ENCODE results near the gene PEF1. TPM values are rescaled to one million over a fixed set of nuclear protein-coding genes. Genes with fewer than 3 reads are reported as not detected.

PEF1 gene
- total RNA-seq, 2 donors from 2014 or later, result 57.5 to 67.8 TPM

DNA sequence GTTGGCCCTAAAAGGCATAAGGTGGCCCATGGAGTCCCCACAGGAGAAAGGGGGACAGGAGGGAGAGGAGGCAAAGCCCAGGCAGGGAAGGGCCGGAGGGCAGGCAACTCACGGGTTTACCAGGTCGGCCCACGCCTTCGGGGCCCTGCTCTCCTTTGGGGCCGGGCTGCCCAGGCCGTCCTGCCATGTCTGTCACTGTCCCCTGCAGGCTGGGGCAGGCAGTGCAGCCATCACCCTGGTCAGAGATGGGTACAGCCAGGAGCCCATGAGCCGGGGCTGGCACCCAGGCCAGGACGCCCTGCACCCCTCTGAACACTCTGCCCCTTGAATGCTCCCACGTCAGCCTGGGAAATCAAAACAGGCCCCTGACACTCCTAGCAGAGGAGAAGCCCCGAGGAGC lies 39.3 kb upstream of the PEF1 start:
- no peaks in the 10 kb centered on the region for H3K27me3 ChIP-seq
- H3K9ac ChIP-seq (ENCODE audit: low read depth in 2 of 2, low read length in 2 of 2), result no peak overlapping the region
- no peaks in the 10 kb centered on the region for H3K36me3 ChIP-seq

DNA sequence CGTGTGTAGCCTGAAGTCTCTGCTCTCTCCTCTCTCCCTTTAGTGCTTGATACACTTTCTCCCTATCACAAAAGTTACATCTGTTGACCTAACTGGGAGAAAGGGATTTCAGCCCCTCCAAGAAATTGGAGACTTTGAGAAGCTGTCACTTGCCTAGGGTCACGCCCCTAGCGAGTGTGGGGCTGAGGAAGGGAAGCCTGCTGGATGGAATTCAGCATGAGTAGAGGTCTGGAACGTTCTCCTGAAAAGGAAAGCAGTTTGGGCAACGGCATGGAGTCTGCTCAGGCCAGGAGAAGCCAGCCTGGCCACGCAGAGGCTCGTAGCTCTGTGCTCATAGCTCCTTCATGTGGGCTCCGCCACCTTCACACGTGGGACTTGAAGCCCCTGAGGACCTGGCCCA lies 36.7 kb upstream of the PEF1 start:
- Histone ChIP-seq H3K27me3 (no peaks in the 10 kb centered on the region), H3K4me3 (no peak overlapping the region), H3K36me3 (no peaks in the 10 kb centered on the region), H3K27ac (no peak overlapping the region), H3K9ac (ENCODE audit: low read depth in 2 of 2, low read length in 2 of 2) (no peak overlapping the region), H3K9me3 (no peaks in the 10 kb centered on the region), H3K4me1 (no peaks in the 10 kb centered on the region)
- intact Hi-C loops (cut with DNase I), result no loop called here
- no peak for DNase-seq
- TF ChIP-seq, protein P1, sequence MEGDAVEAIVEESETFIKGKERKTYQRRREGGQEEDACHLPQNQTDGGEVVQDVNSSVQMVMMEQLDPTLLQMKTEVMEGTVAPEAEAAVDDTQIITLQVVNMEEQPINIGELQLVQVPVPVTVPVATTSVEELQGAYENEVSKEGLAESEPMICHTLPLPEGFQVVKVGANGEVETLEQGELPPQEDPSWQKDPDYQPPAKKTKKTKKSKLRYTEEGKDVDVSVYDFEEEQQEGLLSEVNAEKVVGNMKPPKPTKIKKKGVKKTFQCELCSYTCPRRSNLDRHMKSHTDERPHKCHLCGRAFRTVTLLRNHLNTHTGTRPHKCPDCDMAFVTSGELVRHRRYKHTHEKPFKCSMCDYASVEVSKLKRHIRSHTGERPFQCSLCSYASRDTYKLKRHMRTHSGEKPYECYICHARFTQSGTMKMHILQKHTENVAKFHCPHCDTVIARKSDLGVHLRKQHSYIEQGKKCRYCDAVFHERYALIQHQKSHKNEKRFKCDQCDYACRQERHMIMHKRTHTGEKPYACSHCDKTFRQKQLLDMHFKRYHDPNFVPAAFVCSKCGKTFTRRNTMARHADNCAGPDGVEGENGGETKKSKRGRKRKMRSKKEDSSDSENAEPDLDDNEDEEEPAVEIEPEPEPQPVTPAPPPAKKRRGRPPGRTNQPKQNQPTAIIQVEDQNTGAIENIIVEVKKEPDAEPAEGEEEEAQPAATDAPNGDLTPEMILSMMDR (IDR thresholded peaks at IDR 0.05), result no peak

More for the DNA sequence above, 39.3 kb upstream of the PEF1 start:
- TF ChIP-seq, protein P1 (IDR thresholded peaks at IDR 0.05), result peak; percentile 54
- DNase-seq, result peak; percentile 49
- Histone ChIP-seq H3K9me3 (no peaks in the 10 kb centered on the region), H3K27ac (no peak overlapping the region), H3K4me1 (no peaks in the 10 kb centered on the region), H3K4me3 (no peak overlapping the region)
- intact Hi-C loops (cut with DNase I), result no loop called here

DNA sequence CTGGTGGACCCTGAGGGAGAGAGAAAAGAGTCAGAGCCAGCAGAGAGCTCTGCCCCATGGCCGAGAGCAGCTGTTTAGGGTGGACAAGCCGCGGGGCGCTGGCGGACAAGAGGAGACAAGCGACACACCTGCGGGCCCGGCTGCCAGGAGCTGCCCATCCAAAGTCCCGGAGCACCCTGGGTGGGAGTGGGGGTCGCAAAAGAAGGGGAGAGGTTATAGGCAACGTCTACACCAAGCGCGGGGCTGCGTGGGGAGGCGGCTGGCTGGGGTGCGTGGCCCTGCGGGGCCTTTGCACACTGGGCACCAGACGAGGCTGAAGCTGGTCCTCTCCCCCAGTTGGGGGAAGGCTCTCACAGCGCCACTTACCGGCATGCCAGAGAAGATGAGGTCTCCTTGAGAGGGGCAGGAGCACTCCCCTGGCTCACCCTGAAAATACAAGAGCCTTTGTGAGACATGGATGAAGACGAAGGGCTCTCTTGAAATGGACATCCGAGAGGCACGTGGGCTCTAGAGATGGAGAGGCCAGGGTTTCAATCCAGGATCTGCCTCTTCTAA lies 35.1 kb upstream of the PEF1 start:
- H3K9ac ChIP-seq (ENCODE audit: low read depth in 2 of 2, low read length in 2 of 2), result no peak overlapping the region
- H3K9me3 ChIP-seq, result no peaks in the 10 kb centered on the region
- H3K4me3 ChIP-seq, result no peak overlapping the region
- no peaks in the 10 kb centered on the region for H3K36me3 ChIP-seq
- H3K4me1 ChIP-seq, result no peaks in the 10 kb centered on the region
- TF ChIP-seq, protein P1 (IDR thresholded peaks at IDR 0.05), result no peak
- no peaks in the 10 kb centered on the region for H3K27me3 ChIP-seq
- DNase-seq, result no peak
- intact Hi-C loops (cut with DNase I), result no loop called here
- H3K27ac ChIP-seq, result no peak overlapping the region

DNA sequence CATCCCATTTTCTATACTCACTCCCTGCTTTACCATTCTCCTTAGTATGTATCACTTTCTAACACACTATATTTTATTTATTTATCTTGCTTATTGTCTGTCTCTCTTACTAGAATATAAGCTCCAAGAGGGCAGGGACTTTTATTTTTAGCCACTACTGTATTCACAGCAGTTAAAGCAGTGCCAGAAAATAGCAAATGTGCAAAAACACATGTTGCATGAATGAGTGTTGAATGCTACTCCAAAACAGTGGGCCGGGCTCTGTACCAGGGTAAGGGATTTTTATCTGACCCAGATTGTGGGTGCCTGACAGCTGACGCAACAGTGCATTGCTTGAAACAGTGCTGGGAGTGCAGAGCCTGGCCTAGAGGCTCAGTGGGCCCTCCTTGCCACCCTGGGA lies 34.4 kb upstream of the PEF1 start:
- Histone ChIP-seq H3K27me3 (no peaks in the 10 kb centered on the region), H3K4me1 (no peaks in the 10 kb centered on the region), H3K27ac (no peak overlapping the region), H3K9me3 (no peaks in the 10 kb centered on the region), H3K4me3 (no peak overlapping the region), H3K9ac (ENCODE audit: low read depth in 2 of 2, low read length in 2 of 2) (no peak overlapping the region), H3K36me3 (no peaks in the 10 kb centered on the region)
- intact Hi-C loops (cut with DNase I), result no loop called here
- TF ChIP-seq, protein P1 (IDR thresholded peaks at IDR 0.05), result no peak
- no peak for DNase-seq

DNA sequence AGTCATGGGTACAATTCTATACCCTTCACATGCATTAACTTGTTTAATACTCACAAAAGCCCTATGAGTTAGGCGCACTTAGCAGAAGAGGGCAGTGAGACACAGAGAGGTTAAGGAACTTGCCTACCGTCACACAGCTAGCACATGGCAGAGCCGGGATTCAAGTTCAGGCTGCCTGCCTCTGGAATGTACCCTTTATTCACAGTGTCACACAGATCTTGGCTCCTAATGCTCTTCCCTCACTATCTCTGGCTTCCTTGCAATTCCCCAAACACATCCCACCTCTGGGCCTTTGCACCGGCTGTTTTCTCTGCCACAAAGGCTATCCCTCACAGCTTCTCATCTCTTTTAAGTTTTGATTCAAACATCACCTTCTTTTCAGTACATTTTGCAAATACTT lies 34.0 kb upstream of the PEF1 start:
- Histone ChIP-seq H3K4me1 (no peaks in the 10 kb centered on the region), H3K9me3 (no peaks in the 10 kb centered on the region), H3K4me3 (no peak overlapping the region), H3K27ac (no peak overlapping the region), H3K36me3 (no peaks in the 10 kb centered on the region), H3K27me3 (no peaks in the 10 kb centered on the region), H3K9ac (ENCODE audit: low read depth in 2 of 2, low read length in 2 of 2) (no peak overlapping the region)
- no peak for DNase-seq
- intact Hi-C loops (cut with DNase I), result no loop called here
- TF ChIP-seq, protein P1 (IDR thresholded peaks at IDR 0.05), result no peak
